Measurements from ENCODE around the gene SCN3A. TPM values are rescaled to one million over a fixed set of nuclear protein-coding genes. Genes with fewer than 3 reads are reported as not detected.

SCN3A gene
- total RNA-seq, 4 donors from 2014 or later: 0.17 to 0.97 (median 0.38) TPM

DNA sequence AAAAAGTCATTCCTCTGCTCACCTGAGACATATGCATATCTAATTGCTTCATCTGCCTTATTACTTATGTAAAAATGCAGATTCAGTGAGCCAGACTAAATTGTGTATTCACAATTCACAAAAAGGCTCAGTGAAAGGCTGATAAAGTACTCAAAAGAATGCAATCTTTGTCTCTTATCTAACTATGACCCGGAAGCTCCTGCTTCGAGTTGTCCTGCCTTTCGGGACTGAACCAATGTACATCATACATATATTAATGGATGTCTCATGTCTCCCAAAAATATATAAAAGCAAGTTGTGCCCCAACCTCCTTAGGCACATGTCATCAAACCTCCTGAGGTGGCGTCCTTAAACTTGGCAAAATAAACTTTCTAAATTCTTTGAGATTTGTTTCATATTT, 120.5 kb downstream of the SCN3A start:
- 88% methylated on average over 4 of the region's 4 CpGs for WGBS

DNA sequence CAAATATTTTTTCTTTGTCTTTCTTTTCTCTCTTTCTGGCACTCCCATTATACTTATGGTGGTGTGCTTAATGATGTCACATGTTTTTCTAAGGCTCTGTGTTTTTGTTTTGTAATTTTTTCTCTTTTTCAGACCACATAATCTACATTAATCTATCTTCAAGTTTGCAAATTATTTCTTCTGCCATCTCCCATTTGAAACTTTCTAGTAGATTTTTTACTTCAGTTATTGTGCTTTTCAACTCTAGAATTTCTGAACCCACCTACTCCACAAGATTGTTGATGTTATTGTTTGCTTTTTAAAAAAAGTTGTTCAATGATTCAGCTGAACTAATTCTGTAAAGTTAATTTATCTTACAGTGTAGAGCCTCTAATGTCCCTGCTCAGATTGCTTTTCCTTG, 121.4 kb downstream of the SCN3A start:
- Histone ChIP-seq H3K9me3 (peaks cover 3% of the 10 kb centered on the region), H3K4me3 (no peak overlapping the region), H3K36me3 (no peaks in the 10 kb centered on the region), H3K4me1 (no peaks in the 10 kb centered on the region), H3K27ac (no peak overlapping the region), H3K27me3 (no peaks in the 10 kb centered on the region)
- no peak for TF ChIP-seq EP300 (IDR thresholded peaks at IDR 0.05)
- no peak for TF ChIP-seq POLR2AphosphoS5 (IDR thresholded peaks at IDR 0.05)
- no peak for TF ChIP-seq CTCF (IDR thresholded peaks at IDR 0.05)
- TF ChIP-seq POLR2A (IDR thresholded peaks at IDR 0.05): no peak
- no peak for DNase-seq (ENCODE audit: low spot score in 2 of 2)

More for the DNA sequence above, 120.5 kb downstream of the SCN3A start:
- Histone ChIP-seq H3K27ac (no peak overlapping the region), H3K4me1 (no peaks in the 10 kb centered on the region), H3K9me3 (peaks cover 3% of the 10 kb centered on the region), H3K4me3 (no peak overlapping the region), H3K27me3 (no peaks in the 10 kb centered on the region), H3K36me3 (no peaks in the 10 kb centered on the region)
- no peak for TF ChIP-seq EP300 (IDR thresholded peaks at IDR 0.05)
- no peak for TF ChIP-seq CTCF (IDR thresholded peaks at IDR 0.05)
- no peak for TF ChIP-seq POLR2AphosphoS5 (IDR thresholded peaks at IDR 0.05)
- no peak for TF ChIP-seq POLR2A (IDR thresholded peaks at IDR 0.05)
- no peak for DNase-seq (ENCODE audit: low spot score in 2 of 2)

DNA sequence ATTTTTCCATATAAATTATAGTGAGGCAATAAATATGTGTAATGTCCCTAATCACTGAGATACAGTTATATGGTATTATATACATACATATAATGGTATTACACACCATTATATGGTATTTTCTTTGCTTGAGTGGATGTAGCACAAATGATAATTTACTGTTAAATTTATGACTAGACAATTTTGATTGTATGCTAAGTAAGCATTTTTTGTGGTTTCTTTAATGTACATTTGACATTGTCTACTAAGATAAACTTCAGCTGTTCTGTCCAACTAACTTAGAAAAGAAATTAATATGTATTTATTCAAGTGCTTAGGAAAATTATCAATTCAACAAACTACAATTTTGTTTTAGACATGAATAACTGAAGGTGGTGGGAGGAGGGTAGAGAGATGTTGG, 122.6 kb downstream of the SCN3A start:
- DNase-seq (ENCODE audit: low spot score in 2 of 2): no peak
- H3K27ac ChIP-seq: no peak overlapping the region
- no peaks in the 10 kb centered on the region for H3K4me1 ChIP-seq
- H3K27me3 ChIP-seq: no peaks in the 10 kb centered on the region
- no peaks in the 10 kb centered on the region for H3K36me3 ChIP-seq
- peaks cover 3% of the 10 kb centered on the region for H3K9me3 ChIP-seq
- no peak overlapping the region for H3K4me3 ChIP-seq
- TF ChIP-seq CTCF (IDR thresholded peaks at IDR 0.05) (no peak), POLR2A (IDR thresholded peaks at IDR 0.05) (no peak), POLR2AphosphoS5 (IDR thresholded peaks at IDR 0.05) (no peak), EP300 (IDR thresholded peaks at IDR 0.05) (no peak)

DNA sequence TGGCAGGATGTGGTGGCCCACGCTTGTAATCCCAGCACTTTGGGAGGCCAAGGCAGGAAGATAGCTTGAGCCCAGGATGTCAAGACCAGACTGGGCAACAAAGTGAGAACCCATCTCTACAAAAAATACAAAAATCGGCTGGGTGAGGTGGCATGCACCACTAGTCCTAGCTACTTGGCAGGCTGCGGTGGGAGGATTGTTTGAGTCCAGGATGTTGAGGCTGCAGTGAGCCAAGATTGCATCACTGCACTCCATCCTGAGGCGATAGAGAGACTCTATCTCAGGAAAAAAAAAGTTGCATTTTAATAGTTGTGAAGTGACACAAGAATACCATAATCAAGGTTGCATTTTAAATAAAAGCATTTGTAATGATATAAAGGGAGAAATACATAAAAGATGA, 124.4 kb downstream of the SCN3A start:
- no peak for TF ChIP-seq CTCF (IDR thresholded peaks at IDR 0.05)
- no peak for TF ChIP-seq POLR2A (IDR thresholded peaks at IDR 0.05)
- no peak for TF ChIP-seq EP300 (IDR thresholded peaks at IDR 0.05)
- no peak for TF ChIP-seq POLR2AphosphoS5 (IDR thresholded peaks at IDR 0.05)
- no peak for DNase-seq (ENCODE audit: low spot score in 2 of 2)
- Histone ChIP-seq H3K4me1 (no peaks in the 10 kb centered on the region), H3K36me3 (no peaks in the 10 kb centered on the region), H3K4me3 (no peak overlapping the region), H3K9me3 (peaks cover 10% of the 10 kb centered on the region), H3K27me3 (no peaks in the 10 kb centered on the region), H3K27ac (no peak overlapping the region)
- WGBS: 48% methylated on average over 4 of the region's 4 CpGs

DNA sequence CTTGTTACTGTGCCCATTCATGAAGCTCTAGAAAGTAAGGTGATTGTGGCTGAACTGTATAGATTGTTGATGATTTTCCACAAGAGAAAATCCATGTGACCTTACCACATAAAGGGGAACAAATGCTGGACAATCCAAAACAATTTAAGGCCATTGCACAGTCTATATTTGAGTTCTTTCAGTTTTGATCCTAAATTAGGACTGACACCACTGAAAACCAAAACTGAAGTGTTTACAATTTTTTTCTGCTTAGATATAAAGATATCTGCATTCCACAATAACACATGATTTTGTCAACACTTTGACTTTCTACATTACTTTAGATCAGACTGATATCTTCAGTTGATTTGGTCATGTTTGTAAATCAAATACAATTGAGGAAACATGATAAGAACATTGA, 124.9 kb downstream of the SCN3A start:
- no peak for DNase-seq (ENCODE audit: low spot score in 2 of 2)
- H3K9me3 ChIP-seq: peaks cover 14% of the 10 kb centered on the region
- no peaks in the 10 kb centered on the region for H3K27me3 ChIP-seq
- no peak overlapping the region for H3K27ac ChIP-seq
- no peaks in the 10 kb centered on the region for H3K36me3 ChIP-seq
- H3K4me3 ChIP-seq: no peak overlapping the region
- no peaks in the 10 kb centered on the region for H3K4me1 ChIP-seq
- TF ChIP-seq CTCF (IDR thresholded peaks at IDR 0.05) (no peak), POLR2AphosphoS5 (IDR thresholded peaks at IDR 0.05) (no peak), EP300 (IDR thresholded peaks at IDR 0.05) (no peak), POLR2A (IDR thresholded peaks at IDR 0.05) (no peak)
